Measurements from ENCODE around the gene ACSS1. TPM values are rescaled to one million over a fixed set of nuclear protein-coding genes. Genes with fewer than 3 reads are reported as not detected.

The ACSS1 gene
- total and polyA plus RNA-seq, 8 donors, result 26.6 to 44.3 (median 42.3) TPM

GRCh38 chr20:25053255-25054031 is 4.5 kb downstream of the ACSS1 start:
- intact Hi-C loops (cut with DNase I), result no loop called here
- ATAC-seq, result no peak
- peaks cover 49 to 76% of the 10 kb centered on the region in 2 donors for H3K4me1 ChIP-seq

GRCh38 chr20:25052255-25053194 is 5.4 kb downstream of the ACSS1 start:
- Histone ChIP-seq H3K4me1 (peaks cover 49 to 77% of the 10 kb centered on the region in 2 donors), H3K27ac (peak overlapping the region; percentile 67 to 83), H3K36me3 (peaks cover 0 to 1% of the 10 kb centered on the region in 2 donors), H3K9me3 (no peaks in the 10 kb centered on the region), H3K27me3 (no peaks in the 10 kb centered on the region), H3K4me3 (no peak overlapping the region)
- intact Hi-C loops (cut with DNase I), result no loop called here
- no peak for TF ChIP-seq CTCF (IDR thresholded peaks at IDR 0.05)
- DNase-seq (peak in 3 of 4 donors; percentile 42 to 89 (median 79)), ATAC-seq (no peak)

More at GRCh38 chr20:25053255-25054031, 4.5 kb downstream of the ACSS1 start:
- peak overlapping the region; percentile 67 to 83 for H3K27ac ChIP-seq
- H3K9me3 ChIP-seq, result no peaks in the 10 kb centered on the region
- no peak for TF ChIP-seq CTCF (IDR thresholded peaks at IDR 0.05)
- DNase-seq, result peak in 3 of 4 donors; percentile 34 to 85 (median 78)
- no peak overlapping the region for H3K4me3 ChIP-seq
- no peaks in the 10 kb centered on the region for H3K36me3 ChIP-seq
- H3K27me3 ChIP-seq, result no peaks in the 10 kb centered on the region

GRCh38 chr20:25051386-25052155 is 6.4 kb downstream of the ACSS1 start:
- no peak overlapping the region for H3K4me3 ChIP-seq
- peaks cover 0 to 11% of the 10 kb centered on the region in 2 donors for H3K36me3 ChIP-seq
- H3K9me3 ChIP-seq, result no peaks in the 10 kb centered on the region
- H3K4me1 ChIP-seq, result peaks cover 47 to 72% of the 10 kb centered on the region in 2 donors
- no peaks in the 10 kb centered on the region for H3K27me3 ChIP-seq
- H3K27ac ChIP-seq, result peak overlapping the region; percentile 67 to 83
- no peak for ATAC-seq
- intact Hi-C loops (cut with DNase I), result no loop called here
- TF ChIP-seq CTCF (IDR thresholded peaks at IDR 0.05), result no peak
- peak in 1 of 4 donors; percentile 11 for DNase-seq

- H3K27me3 ChIP-seq, result no peaks in the 10 kb centered on the region
- H3K27ac ChIP-seq, result no peak overlapping the region
- TF ChIP-seq CTCF (IDR thresholded peaks at IDR 0.05), result no peak
- intact Hi-C loops (cut with DNase I), result no loop called here
- no peaks in the 10 kb centered on the region for H3K9me3 ChIP-seq
- peak in 1 of 4 donors; percentile 31 for DNase-seq
- peaks cover 0 to 17% of the 10 kb centered on the region in 2 donors for H3K36me3 ChIP-seq
- H3K4me1 ChIP-seq, result peaks cover 40 to 66% of the 10 kb centered on the region in 2 donors
- H3K4me3 ChIP-seq, result no peak overlapping the region
- ATAC-seq, result no peak
Measured at GRCh38 chr20:25050501-25051350, 7.2 kb downstream of the ACSS1 start.
